SJCRH30 (cell line): ENCODE data around the gene ZBTB46. TPM values are rescaled to one million over a fixed set of nuclear protein-coding genes. Genes with fewer than 3 reads are reported as not detected.

Source experiments
- DNase-seq, 2 experiments: peaks; one replicate each; pipeline ENCODE4 v3.0.0-alpha.2; 2015 to 2020
- H3K27ac ChIP-seq: fragments of 250-450 bp; sonication (Bioruptor Pico); 2 replicates; pipeline ENCODE4 v1.5.1; 2020; ENCODE audit warnings: mild to moderate bottlenecking, moderate library complexity
- H3K27me3 ChIP-seq: fragments of 250-450 bp; sonication (Bioruptor Pico); 2 replicates; pipeline ENCODE4 v1.5.1; 2020; ENCODE audit warnings: mild to moderate bottlenecking, moderate library complexity
- H3K36me3 ChIP-seq: fragments of 250-450 bp; sonication (Bioruptor Pico); 2 replicates; pipeline ENCODE4 v1.5.1; 2020; ENCODE audit warnings: mild to moderate bottlenecking, moderate library complexity
- H3K4me1 ChIP-seq: fragments of 250-450 bp; sonication (Bioruptor Pico); 2 replicates; pipeline ENCODE4 v1.5.1; 2020; ENCODE audit warnings: mild to moderate bottlenecking, moderate library complexity
- H3K4me3 ChIP-seq: fragments of 250-450 bp; sonication (Bioruptor Pico); 2 replicates; pipeline ENCODE4 v1.5.1; 2020; ENCODE audit warnings: mild to moderate bottlenecking, moderate library complexity
- H3K9me3 ChIP-seq: fragments of 250-450 bp; sonication (Bioruptor Pico); replicated peaks from 2 replicates; pipeline ENCODE4 v1.5.1; 2020; ENCODE audit warnings: mild to moderate bottlenecking, moderate library complexity
- total RNA-seq: library from RNA; depleted of rRNA; stranded (reverse); fragments of >200 nt; shearing (Covaris generic); gene quantifications from 2 replicates; pipeline ENCODE4 v1.2.3, GENCODE V29; 2014

Gene ZBTB46
- total RNA-seq, 1 experiment from 2014 or later: 4.0 TPM

DNA sequence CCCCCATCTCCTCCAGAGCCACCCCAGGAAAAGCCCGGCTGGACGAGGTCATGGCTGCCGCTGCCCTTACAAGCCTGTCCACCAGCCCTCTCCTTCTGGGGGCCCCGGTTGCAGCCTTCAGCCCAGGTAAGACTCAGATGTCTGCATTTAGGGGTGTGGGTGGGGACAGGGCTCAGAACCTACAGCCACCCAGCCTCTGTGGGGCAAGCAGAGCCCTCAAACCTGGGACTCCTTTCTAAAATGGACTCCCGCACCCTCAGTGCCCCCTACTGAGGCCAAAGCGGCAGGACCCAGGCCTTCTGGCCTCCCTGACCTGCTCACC is 89.7 kb downstream of the ZBTB46 start:
- Histone ChIP-seq H3K27ac (peak overlapping the region; percentile 27), H3K36me3 (peaks cover 7% of the 10 kb centered on the region), H3K4me3 (peak overlapping the region; percentile 80), H3K9me3 (no peaks in the 10 kb centered on the region), H3K27me3 (no peaks in the 10 kb centered on the region), H3K4me1 (peaks cover 6% of the 10 kb centered on the region)
- DNase-seq: no peak

GRCh38 chr20:63740627-63741353 is 90.3 kb downstream of the ZBTB46 start:
- Histone ChIP-seq H3K4me3 (peak overlapping the region; percentile 80), H3K27ac (peak overlapping the region; percentile 27), H3K9me3 (no peaks in the 10 kb centered on the region), H3K4me1 (peaks cover 6% of the 10 kb centered on the region), H3K27me3 (no peaks in the 10 kb centered on the region), H3K36me3 (peaks cover 7% of the 10 kb centered on the region)
- peak; percentile 94 for DNase-seq

GRCh38 chr20:63740070-63740626 is 90.9 kb downstream of the ZBTB46 start:
- peaks cover 6% of the 10 kb centered on the region for H3K4me1 ChIP-seq
- H3K36me3 ChIP-seq: peaks cover 7% of the 10 kb centered on the region
- no peaks in the 10 kb centered on the region for H3K27me3 ChIP-seq
- H3K27ac ChIP-seq: peak overlapping the region; percentile 27
- H3K4me3 ChIP-seq: peak overlapping the region; percentile 80
- no peaks in the 10 kb centered on the region for H3K9me3 ChIP-seq
- peak in 1 of 2 experiments; percentile 58 for DNase-seq

GRCh38 chr20:63739130-63740069 is 91.7 kb downstream of the ZBTB46 start, which contains the start of gene SLC2A4RG:
Gene SLC2A4RG (plus strand): TSS chr20:63739776. CDS start chr20:63739913, 137 bp downstream.
- peak; percentile 77 to 91 for DNase-seq
- peak within 1 kb of the TSS; percentile 27 for H3K27ac ChIP-seq
- no peaks in the 10 kb centered on the region for H3K9me3 ChIP-seq
- H3K27me3 ChIP-seq: no peaks in the 10 kb centered on the region
- H3K36me3 ChIP-seq: peaks cover 7% of the 10 kb centered on the region
- peak within 1 kb of the TSS; percentile 80 for H3K4me3 ChIP-seq
- H3K4me1 ChIP-seq: peaks cover 6% of the 10 kb centered on the region

DNA sequence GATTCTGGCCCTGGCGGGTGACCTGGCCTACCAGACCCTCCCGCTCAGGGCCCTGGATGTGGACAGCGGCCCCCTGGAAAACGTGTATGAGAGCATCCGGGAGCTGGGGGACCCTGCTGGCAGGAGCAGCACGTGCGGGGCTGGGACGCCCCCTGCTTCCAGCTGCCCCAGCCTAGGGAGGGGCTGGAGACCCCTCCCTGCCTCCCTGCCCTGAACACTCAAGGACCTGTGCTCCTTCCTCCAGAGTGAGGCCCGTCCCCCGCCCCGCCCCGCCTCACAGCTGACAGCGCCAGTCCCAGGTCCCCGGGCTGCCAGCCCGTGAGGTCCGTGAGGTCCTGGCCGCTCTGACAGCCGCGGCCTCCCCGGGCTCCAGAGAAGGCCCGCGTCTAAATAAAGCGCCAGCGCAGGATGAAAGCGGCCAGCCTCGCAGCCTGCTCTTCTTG is 92.4 kb downstream of the ZBTB46 start:
- peaks cover 6% of the 10 kb centered on the region for H3K4me1 ChIP-seq
- no peak overlapping the region for H3K27ac ChIP-seq
- no peaks in the 10 kb centered on the region for H3K27me3 ChIP-seq
- peaks cover 11% of the 10 kb centered on the region for H3K36me3 ChIP-seq
- H3K9me3 ChIP-seq: no peaks in the 10 kb centered on the region
- peak overlapping the region; percentile 50; the same call in 1 of the 2 replicates for H3K4me3 ChIP-seq
- DNase-seq: peak; percentile 62

DNA sequence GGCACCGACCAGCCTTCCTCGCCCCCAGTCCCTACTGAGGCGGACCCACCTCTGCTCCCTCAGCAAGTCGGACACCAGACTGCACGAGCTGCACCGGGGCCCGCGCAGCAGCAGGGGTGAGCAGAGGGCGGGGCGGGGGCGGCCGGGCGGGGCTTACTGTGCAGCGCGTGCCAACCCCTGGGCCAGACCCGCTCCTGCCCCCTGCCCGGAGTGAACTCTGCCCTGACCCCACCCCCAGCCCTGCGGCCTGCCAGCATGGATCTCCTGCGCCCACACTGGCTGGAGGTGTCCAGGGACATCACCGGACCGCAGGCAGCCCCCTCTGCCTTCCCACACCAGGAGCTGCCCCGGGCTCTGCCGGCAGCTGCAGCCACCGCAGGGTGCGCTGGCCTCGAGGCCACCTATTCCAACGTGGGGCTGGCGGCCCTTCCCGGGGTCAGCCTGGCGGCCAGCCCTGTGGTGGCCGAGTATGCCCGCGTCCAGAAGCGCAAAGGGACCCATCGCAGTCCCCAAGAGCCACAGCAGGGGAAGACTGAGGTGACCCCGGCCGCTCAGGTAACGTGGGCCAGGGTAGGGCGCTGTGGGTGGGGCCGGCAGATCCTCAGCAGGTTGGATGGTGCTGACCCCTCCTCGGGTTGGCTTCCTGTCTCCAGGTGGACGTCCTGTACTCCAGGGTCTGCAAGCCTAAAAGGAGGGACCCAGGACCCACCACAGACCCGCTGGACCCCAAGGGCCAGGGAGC is 92.9 kb downstream of the ZBTB46 start:
- H3K4me3 ChIP-seq: no peak overlapping the region
- peaks cover 17% of the 10 kb centered on the region for H3K36me3 ChIP-seq
- DNase-seq: no peak
- H3K27ac ChIP-seq: no peak overlapping the region
- H3K9me3 ChIP-seq: no peaks in the 10 kb centered on the region
- peaks cover 6% of the 10 kb centered on the region for H3K4me1 ChIP-seq
- H3K27me3 ChIP-seq: no peaks in the 10 kb centered on the region

DNA sequence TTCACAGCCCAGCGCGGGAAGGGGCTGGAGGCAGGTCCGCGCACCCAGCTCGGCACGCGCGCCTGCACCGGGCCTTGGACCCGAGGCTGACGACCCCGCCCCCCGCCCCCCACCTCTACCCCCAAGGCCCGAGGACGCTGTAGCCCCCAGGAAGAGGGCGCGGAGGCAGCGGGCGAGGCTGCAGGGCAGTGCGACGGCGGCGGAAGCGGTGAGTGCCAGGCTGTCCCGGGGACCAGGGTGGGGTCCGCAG is 93.4 kb downstream of the ZBTB46 start:
- Histone ChIP-seq H3K36me3 (peaks cover 18% of the 10 kb centered on the region), H3K27me3 (no peaks in the 10 kb centered on the region), H3K9me3 (no peaks in the 10 kb centered on the region; the same call in 1 of the 2 replicates), H3K4me1 (peaks cover 6% of the 10 kb centered on the region), H3K4me3 (no peak overlapping the region), H3K27ac (no peak overlapping the region)
- DNase-seq: no peak

- no peak overlapping the region for H3K27ac ChIP-seq
- no peaks in the 10 kb centered on the region for H3K27me3 ChIP-seq
- H3K36me3 ChIP-seq: peaks cover 17% of the 10 kb centered on the region
- no peak overlapping the region for H3K4me3 ChIP-seq
- peaks cover 6% of the 10 kb centered on the region for H3K4me1 ChIP-seq
- DNase-seq: no peak
- no peaks in the 10 kb centered on the region; the same call in 1 of the 2 replicates for H3K9me3 ChIP-seq
Measured at GRCh38 chr20:63736893-63737694, 94.0 kb downstream of the ZBTB46 start.

DNA sequence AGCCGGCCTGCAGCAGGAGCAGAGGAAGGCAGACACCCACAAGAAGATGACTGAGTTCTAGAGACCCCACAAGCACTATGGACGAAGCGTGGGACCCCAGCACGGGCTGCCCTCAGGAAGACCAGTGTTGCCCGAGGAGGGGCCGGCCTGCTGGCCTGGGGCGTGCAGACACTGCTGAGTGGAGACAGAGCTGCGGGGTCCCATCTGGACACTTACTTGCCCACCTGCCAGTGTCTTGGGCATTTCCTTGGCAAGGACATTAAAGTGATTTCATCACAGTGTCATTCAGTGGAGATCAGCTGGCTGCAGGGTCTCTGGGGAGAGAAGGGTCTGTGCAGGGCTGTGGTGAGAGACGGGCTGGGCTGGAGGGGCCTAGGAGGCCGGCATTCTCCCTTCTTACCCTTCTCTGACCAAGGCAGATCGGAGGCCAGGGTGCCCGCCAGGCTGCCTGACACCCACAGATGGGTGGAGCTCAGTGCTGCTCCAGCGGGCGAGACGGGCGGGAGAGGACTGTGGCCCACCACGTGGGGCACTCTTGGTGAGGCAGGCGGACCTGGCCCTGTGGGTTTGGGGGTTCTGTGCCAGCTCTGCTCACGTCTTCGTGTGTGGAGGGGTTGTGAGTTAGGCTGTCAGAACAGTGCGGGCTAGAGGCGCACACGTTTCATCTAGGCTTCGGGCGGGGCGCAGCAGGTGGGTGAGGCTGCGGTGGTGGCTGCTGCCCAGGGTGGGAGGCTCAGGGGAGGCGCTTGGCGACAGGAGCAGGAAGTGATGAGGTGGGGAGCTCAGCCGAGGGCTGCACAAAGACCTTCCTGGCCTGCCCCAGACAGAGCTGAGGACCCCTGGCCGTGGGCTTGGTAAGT is 95.0 kb downstream of the ZBTB46 start, which contains the start of gene LIME1:
Gene LIME1, plus strand, starts transcription at position 806 of the 860 bp plus-strand sequence. CDS start 886 bp downstream, outside the sequence.
- peaks cover 13% of the 10 kb centered on the region for H3K36me3 ChIP-seq
- H3K4me3 ChIP-seq: no peak within 1 kb of the TSS
- no peaks in the 10 kb centered on the region; the same call in 1 of the 2 replicates for H3K9me3 ChIP-seq
- no peaks in the 10 kb centered on the region for H3K27me3 ChIP-seq
- no peak for DNase-seq
- no peak within 1 kb of the TSS for H3K27ac ChIP-seq
- H3K4me1 ChIP-seq: peaks cover 2% of the 10 kb centered on the region; the same call in 1 of the 2 replicates

DNA sequence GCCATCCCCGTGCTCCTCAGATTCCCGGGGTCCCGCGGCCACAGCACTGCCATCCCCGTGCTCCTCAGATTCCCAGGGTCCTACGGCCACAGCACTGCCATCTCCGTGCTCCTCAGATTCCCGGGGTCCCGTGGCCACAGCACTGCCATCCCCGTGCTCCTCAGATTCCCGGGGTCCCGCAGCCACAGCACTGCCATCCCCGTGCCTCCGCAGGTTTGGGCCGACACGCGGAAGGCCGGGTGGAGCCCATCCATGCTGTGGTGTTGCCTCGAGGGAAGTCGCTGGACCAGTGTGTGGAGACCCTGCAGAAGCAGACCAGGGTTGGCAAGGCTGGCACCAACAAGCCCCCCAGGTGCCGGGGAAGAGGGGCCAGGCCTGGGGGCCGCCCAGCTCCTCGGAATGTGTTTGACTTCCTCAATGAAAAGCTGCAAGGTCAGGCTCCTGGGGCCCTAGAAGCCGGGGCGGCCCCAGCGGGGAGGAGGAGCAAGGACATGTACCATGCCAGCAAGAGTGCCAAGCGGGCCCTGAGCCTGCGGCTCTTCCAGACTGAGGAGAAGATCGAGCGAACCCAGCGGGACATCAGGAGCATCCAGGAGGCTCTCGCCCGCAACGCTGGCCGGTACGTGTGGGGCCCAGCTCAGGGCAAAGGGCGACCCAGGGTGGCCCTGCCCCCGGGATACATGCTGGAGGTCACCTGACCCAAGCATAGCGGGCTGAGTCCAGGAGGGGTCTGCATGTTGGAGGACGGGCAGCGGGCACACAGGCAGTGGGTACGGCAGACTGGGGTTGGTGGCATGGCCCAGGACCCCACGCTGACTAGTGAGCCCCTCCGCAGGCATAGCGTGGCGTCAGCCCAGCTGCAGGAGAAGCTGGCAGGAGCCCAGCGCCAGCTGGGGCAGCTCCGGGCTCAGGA is 95.9 kb downstream of the ZBTB46 start:
- Histone ChIP-seq H3K36me3 (peaks cover 17% of the 10 kb centered on the region), H3K4me3 (no peak overlapping the region), H3K9me3 (no peaks in the 10 kb centered on the region; the same call in 1 of the 2 replicates), H3K27me3 (no peaks in the 10 kb centered on the region), H3K4me1 (no peaks in the 10 kb centered on the region), H3K27ac (no peak overlapping the region)
- no peak for DNase-seq

DNA sequence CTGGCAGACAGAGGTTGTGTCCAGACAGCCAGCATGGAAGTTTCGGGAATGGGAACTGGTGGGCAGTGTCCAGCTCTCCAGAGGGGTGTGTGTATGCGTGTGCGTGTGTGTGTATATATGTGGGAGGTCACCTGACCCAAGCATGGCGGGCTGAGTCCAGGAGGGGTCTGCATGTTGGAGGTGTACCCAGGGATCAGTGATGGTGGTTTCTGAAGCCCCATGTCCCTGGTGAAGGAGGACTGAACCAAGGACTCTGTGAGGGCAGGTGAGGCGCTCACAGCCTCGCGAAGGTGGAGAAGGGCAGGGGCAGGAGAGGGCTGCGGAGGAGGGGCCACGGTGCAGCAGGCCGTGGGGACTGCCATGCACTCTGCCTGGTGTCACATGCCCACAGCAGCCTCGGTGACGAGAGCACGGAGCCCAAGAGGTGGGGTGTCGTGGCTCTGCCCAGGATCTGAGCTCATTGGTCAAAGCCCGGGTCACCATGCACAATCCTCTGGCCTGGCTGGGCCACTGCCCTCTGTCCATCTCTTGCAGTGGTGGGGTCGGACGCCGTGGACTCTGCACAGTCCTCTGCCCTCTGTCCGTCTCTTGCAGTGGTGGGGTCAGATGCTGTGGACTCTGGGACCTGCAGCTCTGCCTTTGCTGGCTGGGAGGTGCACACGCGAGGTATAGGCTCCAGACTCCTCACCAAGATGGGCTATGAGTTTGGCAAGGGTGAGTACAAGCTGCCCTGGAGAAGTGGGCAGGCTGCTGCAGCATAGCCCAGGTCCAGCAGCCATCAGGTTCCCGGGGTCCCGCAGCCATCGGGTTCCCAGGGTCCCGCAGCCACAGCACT is 96.7 kb downstream of the ZBTB46 start:
- DNase-seq: no peak

More for the DNA sequence above, 96.7 kb downstream of the ZBTB46 start:
- Histone ChIP-seq H3K27ac (no peak overlapping the region), H3K36me3 (peaks cover 26% of the 10 kb centered on the region), H3K4me3 (no peak overlapping the region), H3K27me3 (no peaks in the 10 kb centered on the region), H3K9me3 (no peaks in the 10 kb centered on the region; the same call in 1 of the 2 replicates), H3K4me1 (no peaks in the 10 kb centered on the region)
